AG04450 (cell line): ENCODE results near the gene CDKN1A. TPM values are rescaled to one million over a fixed set of nuclear protein-coding genes. Genes with fewer than 3 reads are reported as not detected.
A peak's percentile ranks its signal among the peaks of the same experiment; 100 is the strongest.

Experiments used
- CTCF ChIA-PET: fragments of 300-600, 350-600 bp; formaldehyde crosslinking; extraction: SDS; loops from one replicate; lab custom pipeline; 2022; ENCODE audit warnings: antibody characterized with exemption, inconsistent platforms; lab: Charles Lee
- POLR2A ChIA-PET: fragments of 350-600 bp; formaldehyde crosslinking; extraction: SDS; loops from one replicate; lab custom pipeline; 2021; ENCODE audit warnings: antibody characterized with exemption, inconsistent platforms; lab: Yijun Ruan, JAX
- DNase-seq: peaks from one replicate; pipeline ENCODE4 v3.0.0-alpha.2; 2011; ENCODE audit warnings: low read depth, low spot score
- H3K27ac ChIP-seq: one replicate; pipeline ENCODE4 v1.5.1; 2012; ENCODE audit warnings: low read depth, low read length, control low read depth
- H3K27me3 ChIP-seq: one replicate; pipeline ENCODE4 v1.6.0; 2012; ENCODE audit warnings: low read length; ENCODE audit not compliant: control insufficient read depth, insufficient read depth
- H3K4me3 ChIP-seq: 2 replicates; pipeline ENCODE4 v1.5.1; 2011; ENCODE audit warnings: mild to moderate bottlenecking, low read depth, low read length, control low read depth
- H3K9me3 ChIP-seq: 2 replicates; pipeline ENCODE4 v1.5.1; 2012; ENCODE audit warnings: low read length; ENCODE audit not compliant: control insufficient read depth, insufficient read depth
- polyA plus RNA-seq: library from polyadenylated mRNA; depleted of rRNA; stranded (reverse); fragments of >200 nt; gene quantifications from 2 replicates; pipeline ENCODE4 v1.2.3, GENCODE V29; 2011
- TF ChIP-seq, protein P1 (sequence below): IDR thresholded peaks from 2 replicates; pipeline ENCODE4 v1.5.1; 2011; ENCODE audit warnings: low read depth, low read length, control low read depth, inconsistent platforms

Gene CDKN1A
- polyA plus RNA-seq, 1 experiment = 722 TPM

DNA sequence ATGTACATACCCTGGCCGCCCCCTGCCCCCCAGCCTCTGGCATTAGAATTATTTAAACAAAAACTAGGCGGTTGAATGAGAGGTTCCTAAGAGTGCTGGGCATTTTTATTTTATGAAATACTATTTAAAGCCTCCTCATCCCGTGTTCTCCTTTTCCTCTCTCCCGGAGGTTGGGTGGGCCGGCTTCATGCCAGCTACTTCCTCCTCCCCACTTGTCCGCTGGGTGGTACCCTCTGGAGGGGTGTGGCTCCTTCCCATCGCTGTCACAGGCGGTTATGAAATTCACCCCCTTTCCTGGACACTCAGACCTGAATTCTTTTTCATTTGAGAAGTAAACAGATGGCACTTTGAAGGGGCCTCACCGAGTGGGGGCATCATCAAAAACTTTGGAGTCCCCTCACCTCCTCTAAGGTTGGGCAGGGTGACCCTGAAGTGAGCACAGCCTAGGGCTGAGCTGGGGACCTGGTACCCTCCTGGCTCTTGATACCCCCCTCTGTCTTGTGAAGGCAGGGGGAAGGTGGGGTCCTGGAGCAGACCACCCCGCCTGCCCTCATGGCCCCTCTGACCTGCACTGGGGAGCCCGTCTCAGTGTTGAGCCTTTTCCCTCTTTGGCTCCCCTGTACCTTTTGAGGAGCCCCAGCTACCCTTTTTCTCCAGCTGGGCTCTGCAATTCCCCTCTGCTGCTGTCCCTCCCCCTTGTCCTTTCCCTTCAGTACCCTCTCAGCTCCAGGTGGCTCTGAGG lies 7.6 kb downstream of the CDKN1A start:
- ChIA-PET CTCF (interaction anchor here (0.6 to 2.9 kb wide), 3 partner anchors 57 to 73 kb away, joined by 3 to 10 read pairs (median 3); no protein-coding TSS in a partner anchor), POLR2A (interaction anchor here (1.2 kb wide), 1 partner anchor 58 kb away, joined by 3 read pairs; no protein-coding TSS in a partner anchor)
- Histone ChIP-seq H3K4me3 (no peak overlapping the region), H3K9me3 (no peaks in the 10 kb centered on the region; the same call in 1 of the 2 replicates), H3K27ac (peak overlapping the region; percentile 70), H3K27me3 (no peaks in the 10 kb centered on the region)
- no peak for DNase-seq
- TF ChIP-seq, protein P1, sequence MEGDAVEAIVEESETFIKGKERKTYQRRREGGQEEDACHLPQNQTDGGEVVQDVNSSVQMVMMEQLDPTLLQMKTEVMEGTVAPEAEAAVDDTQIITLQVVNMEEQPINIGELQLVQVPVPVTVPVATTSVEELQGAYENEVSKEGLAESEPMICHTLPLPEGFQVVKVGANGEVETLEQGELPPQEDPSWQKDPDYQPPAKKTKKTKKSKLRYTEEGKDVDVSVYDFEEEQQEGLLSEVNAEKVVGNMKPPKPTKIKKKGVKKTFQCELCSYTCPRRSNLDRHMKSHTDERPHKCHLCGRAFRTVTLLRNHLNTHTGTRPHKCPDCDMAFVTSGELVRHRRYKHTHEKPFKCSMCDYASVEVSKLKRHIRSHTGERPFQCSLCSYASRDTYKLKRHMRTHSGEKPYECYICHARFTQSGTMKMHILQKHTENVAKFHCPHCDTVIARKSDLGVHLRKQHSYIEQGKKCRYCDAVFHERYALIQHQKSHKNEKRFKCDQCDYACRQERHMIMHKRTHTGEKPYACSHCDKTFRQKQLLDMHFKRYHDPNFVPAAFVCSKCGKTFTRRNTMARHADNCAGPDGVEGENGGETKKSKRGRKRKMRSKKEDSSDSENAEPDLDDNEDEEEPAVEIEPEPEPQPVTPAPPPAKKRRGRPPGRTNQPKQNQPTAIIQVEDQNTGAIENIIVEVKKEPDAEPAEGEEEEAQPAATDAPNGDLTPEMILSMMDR = no peak

DNA sequence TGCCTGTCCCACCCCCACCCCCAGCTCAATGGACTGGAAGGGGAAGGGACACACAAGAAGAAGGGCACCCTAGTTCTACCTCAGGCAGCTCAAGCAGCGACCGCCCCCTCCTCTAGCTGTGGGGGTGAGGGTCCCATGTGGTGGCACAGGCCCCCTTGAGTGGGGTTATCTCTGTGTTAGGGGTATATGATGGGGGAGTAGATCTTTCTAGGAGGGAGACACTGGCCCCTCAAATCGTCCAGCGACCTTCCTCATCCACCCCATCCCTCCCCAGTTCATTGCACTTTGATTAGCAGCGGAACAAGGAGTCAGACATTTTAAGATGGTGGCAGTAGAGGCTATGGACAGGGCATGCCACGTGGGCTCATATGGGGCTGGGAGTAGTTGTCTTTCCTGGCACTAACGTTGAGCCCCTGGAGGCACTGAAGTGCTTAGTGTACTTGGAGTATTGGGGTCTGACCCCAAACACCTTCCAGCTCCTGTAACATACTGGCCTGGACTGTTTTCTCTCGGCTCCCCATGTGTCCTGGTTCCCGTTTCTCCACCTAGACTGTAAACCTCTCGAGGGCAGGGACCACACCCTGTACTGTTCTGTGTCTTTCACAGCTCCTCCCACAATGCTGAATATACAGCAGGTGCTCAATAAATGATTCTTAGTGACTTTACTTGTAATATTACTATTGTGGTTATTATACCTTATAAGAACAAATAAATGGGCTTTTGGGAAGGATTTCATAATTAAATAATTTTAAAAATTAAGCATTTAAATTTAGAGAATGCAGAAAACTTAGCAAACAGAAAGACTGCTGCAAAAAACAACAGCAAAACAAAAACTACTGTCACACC lies 8.4 kb downstream of the CDKN1A start:
- POLR2A ChIA-PET = interaction anchor here (1.2 to 2.0 kb wide), 2 partner anchors 59 to 62 kb away, joined by 3 to 6 read pairs; no protein-coding TSS in a partner anchor
- CTCF ChIA-PET = interaction anchor here (0.7 to 2.9 kb wide), 2 partner anchors 72 kb away, joined by 3 to 10 read pairs; no protein-coding TSS in a partner anchor
- Histone ChIP-seq H3K27ac (peak overlapping the region; percentile 70), H3K27me3 (no peaks in the 10 kb centered on the region), H3K9me3 (no peaks in the 10 kb centered on the region; the same call in 1 of the 2 replicates), H3K4me3 (no peak overlapping the region)
- no peak for DNase-seq
- TF ChIP-seq, protein P1 = no peak

DNA sequence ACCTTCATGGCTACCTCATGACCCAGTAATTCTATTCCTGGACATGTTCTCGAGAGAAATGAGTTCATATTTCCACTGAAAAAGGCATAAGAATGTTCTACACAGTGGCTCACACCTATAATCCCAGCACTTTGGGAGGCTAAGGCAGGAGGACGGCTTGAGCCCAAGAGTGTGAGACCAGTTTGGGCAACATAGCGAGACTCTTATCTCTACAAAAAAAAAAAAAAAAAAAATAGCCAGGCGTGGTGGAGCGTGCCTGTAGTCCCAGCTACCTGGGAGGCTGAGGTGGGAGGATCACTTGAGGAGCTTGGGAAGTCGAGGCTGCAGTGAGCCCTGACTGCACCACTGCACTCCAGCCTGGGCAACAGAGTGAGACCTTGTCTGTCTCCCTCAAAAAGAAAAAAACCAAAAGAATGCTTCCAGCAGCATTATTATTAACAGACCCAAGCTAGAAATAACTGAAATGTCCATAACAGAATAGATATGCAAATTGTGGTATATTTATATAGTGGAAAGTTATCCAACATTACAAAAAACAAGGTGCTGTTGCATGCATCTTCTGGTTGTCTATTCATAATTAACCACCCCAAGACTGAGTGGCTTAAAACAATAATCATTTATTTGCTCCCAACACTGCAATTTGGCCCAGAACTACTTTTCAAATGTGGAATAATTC lies 9.7 kb downstream of the CDKN1A start:
- POLR2A ChIA-PET = interaction anchor here (0.6 to 2.0 kb wide), 8 partner anchors 10 to 709 kb away, joined by 3 to 9 read pairs (median 3); partner anchors contain the start of gene CDKN1A
- Histone ChIP-seq H3K4me3 (no peak overlapping the region), H3K27me3 (no peaks in the 10 kb centered on the region), H3K9me3 (no peaks in the 10 kb centered on the region; the same call in 1 of the 2 replicates), H3K27ac (no peak overlapping the region)
- CTCF ChIA-PET = interaction anchor here (0.9 to 2.9 kb wide), 3 partner anchors 36 to 73 kb away, joined by 3 to 10 read pairs (median 3); no protein-coding TSS in a partner anchor
- TF ChIP-seq, protein P1 = no peak
- no peak for DNase-seq

DNA sequence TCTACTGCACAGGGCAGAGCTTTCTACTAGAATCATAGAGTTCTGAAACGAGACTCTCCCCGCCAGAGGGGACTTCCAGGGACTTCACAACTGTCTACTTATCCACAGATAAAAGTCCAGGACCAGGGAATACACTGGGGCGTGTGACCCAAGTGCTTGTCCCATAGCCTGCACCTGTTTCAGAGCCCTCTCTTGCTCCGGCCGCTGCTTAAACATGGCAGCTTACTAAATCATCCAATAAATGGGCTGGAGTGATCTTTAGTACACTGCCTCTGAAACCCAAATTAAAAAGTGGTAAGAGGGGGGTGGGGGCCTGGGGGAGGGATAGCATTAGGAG lies 10.2 kb downstream of the CDKN1A start:
- no peaks in the 10 kb centered on the region for H3K27me3 ChIP-seq
- no peaks in the 10 kb centered on the region; the same call in 1 of the 2 replicates for H3K9me3 ChIP-seq
- TF ChIP-seq, protein P1 = no peak
- H3K4me3 ChIP-seq = no peak overlapping the region
- CTCF ChIA-PET = interaction anchor here (0.9 to 2.9 kb wide), 3 partner anchors 35 to 73 kb away, joined by 3 to 10 read pairs (median 3); no protein-coding TSS in a partner anchor
- no peak for DNase-seq
- POLR2A ChIA-PET = interaction anchor here (0.6 to 2.0 kb wide), 7 partner anchors 10 to 92 kb away, joined by 3 to 9 read pairs (median 3); partner anchors contain the start of gene CDKN1A
- no peak overlapping the region for H3K27ac ChIP-seq
